Smooth muscle cell (in vitro differentiated cells): ENCODE data around the gene GRK1. TPM values are rescaled to one million over a fixed set of nuclear protein-coding genes. Genes with fewer than 3 reads are reported as not detected.

ENCODE experiments used
- DNase-seq: peaks from one replicate; lab custom pipeline; 2025; ENCODE audit not compliant: unreplicated experiment; lab: John Stamatoyannopoulos, UW
- H2AFZ ChIP-seq: fragments of 200-600 bp; sonication (generic); 2 replicates; pipeline ENCODE4 v1.6.0; 2016; ENCODE audit warnings: antibody characterized with exemption, low read depth, mild to moderate bottlenecking
- H3F3A ChIP-seq: fragments of 200-600 bp; sonication (generic); 2 replicates; pipeline ENCODE4 v1.6.0; 2017; ENCODE audit warnings: antibody characterized with exemption, low read depth
- H3K27ac ChIP-seq: fragments of 200-600 bp; sonication (generic); 2 replicates; pipeline ENCODE4 v1.5.1; 2016; ENCODE audit warnings: low read depth, mild to moderate bottlenecking
- H3K27me3 ChIP-seq: fragments of 200-600 bp; sonication (generic); 2 replicates; pipeline ENCODE4 v1.6.1; 2016; ENCODE audit warnings: low read depth, mild to moderate bottlenecking
- H3K36me3 ChIP-seq: fragments of 200-600 bp; sonication (generic); 2 replicates; pipeline ENCODE4 v1.5.1; 2016; ENCODE audit warnings: low read depth
- H3K4me1 ChIP-seq: fragments of 200-600 bp; sonication (generic); 2 replicates; pipeline ENCODE4 v1.5.1; 2016; ENCODE audit warnings: low read depth
- H3K4me2 ChIP-seq: fragments of 200-600 bp; sonication (generic); 2 replicates; pipeline ENCODE4 v1.6.0; 2016; ENCODE audit warnings: mild to moderate bottlenecking
- H3K4me3 ChIP-seq: fragments of 200-600 bp; sonication (generic); 2 replicates; pipeline ENCODE4 v1.5.1; 2016; ENCODE audit warnings: mild to moderate bottlenecking
- H3K79me2 ChIP-seq: fragments of 200-600 bp; sonication (generic); 2 replicates; pipeline ENCODE4 v1.6.0; 2016; ENCODE audit warnings: low read depth, mild to moderate bottlenecking
- H3K9ac ChIP-seq: fragments of 200-600 bp; sonication (generic); 2 replicates; pipeline ENCODE4 v1.6.0; 2016; ENCODE audit warnings: low read depth
- H3K9me3 ChIP-seq: fragments of 200-600 bp; sonication (generic); replicated peaks from 2 replicates; pipeline ENCODE4 v1.5.1; 2016; ENCODE audit warnings: low read depth
- H4K20me1 ChIP-seq: fragments of 200-600 bp; sonication (generic); 2 replicates; pipeline ENCODE4 v1.6.0; 2016; ENCODE audit warnings: low read depth
- CTCF ChIP-seq: fragments of 200-600 bp; sonication (generic); IDR thresholded peaks from 2 replicates; pipeline ENCODE4 v1.5.1; 2017; ENCODE audit warnings: borderline replicate concordance, mild to moderate bottlenecking, antibody characterized with exemption; ENCODE audit not compliant: insufficient read depth, poor library complexity, severe bottlenecking
- WGBS: methylation state at CpG from one replicate; pipeline ENCODE4 v1.1.7; 2016; ENCODE audit warnings: low lambda C conversion rate; 5-methylcytosine and 5-hydroxymethylcytosine counted together
- polyA plus RNA-seq: library from polyadenylated mRNA; unstranded; fragments of >200 nt; fragmentation: Nextera tagmentation; extraction: Ambion mirVana; gene quantifications from 2 replicates; pipeline ENCODE4 v1.2.1, GENCODE V29; 2016
- total RNA-seq: library from RNA; depleted of rRNA; stranded (reverse); fragments of >200 nt; gene quantifications from 2 replicates; pipeline ENCODE4 v1.2.3, GENCODE V29; 2014

The GRK1 gene
- total RNA-seq (not detected in 2 replicates), polyA plus RNA-seq (not detected in 2 replicates)

GRCh38 chr13:113666951-113667701, at the start of gene GRK1:
Gene GRK1 (plus strand): TSS chr13:113667219. CDS start chr13:113667387, 168 bp downstream.
- Histone ChIP-seq H3K4me2 (no peak within 1 kb of the TSS), H3K9ac (no peak within 1 kb of the TSS), H3K79me2 (no peaks in the 10 kb centered on the region), H3K9me3 (no peaks in the 10 kb centered on the region), H3F3A (no peaks in the 10 kb centered on the region), H2AFZ (no peak within 1 kb of the TSS), H3K27me3 (no peaks in the 10 kb centered on the region), H4K20me1 (no peaks in the 10 kb centered on the region), H3K4me1 (no peaks in the 10 kb centered on the region), H3K27ac (no peak within 1 kb of the TSS), H3K36me3 (no peaks in the 10 kb centered on the region), H3K4me3 (no peak within 1 kb of the TSS)
- no peak for TF ChIP-seq CTCF
- DNase-seq: no peak
- WGBS: 92% methylated on average over 31 of the region's 32 CpGs

- peaks cover 10% of the 10 kb centered on the region for H3K79me2 ChIP-seq
- no peak overlapping the region for H3K4me2 ChIP-seq
Measured at GRCh38 chr13:113617961-113618360, 49.1 kb upstream of the GRK1 start.

GRCh38 chr13:113618455-113618854, 48.6 kb upstream of the GRK1 start:
- H4K20me1 ChIP-seq: peaks cover 89% of the 10 kb centered on the region
- H3K4me2 ChIP-seq: no peak overlapping the region
- no peak overlapping the region for H2AFZ ChIP-seq
- H3K9me3 ChIP-seq: no peaks in the 10 kb centered on the region
- no peak overlapping the region for H3K27ac ChIP-seq
- no peak for TF ChIP-seq CTCF
- H3K4me1 ChIP-seq: peaks cover 10% of the 10 kb centered on the region
- 96% methylated on average over 7 of the region's 7 CpGs for WGBS
- H3K27me3 ChIP-seq: no peaks in the 10 kb centered on the region
- DNase-seq: no peak
- H3F3A ChIP-seq: no peaks in the 10 kb centered on the region
- H3K4me3 ChIP-seq: no peak overlapping the region
- H3K36me3 ChIP-seq: no peaks in the 10 kb centered on the region
- peaks cover 10% of the 10 kb centered on the region for H3K79me2 ChIP-seq
- H3K9ac ChIP-seq: no peak overlapping the region

More at GRCh38 chr13:113617961-113618360, 49.1 kb upstream of the GRK1 start:
- no peak for TF ChIP-seq CTCF
- H3K27me3 ChIP-seq: no peaks in the 10 kb centered on the region
- no peaks in the 10 kb centered on the region for H3F3A ChIP-seq
- no peak for DNase-seq
- no peak overlapping the region for H3K27ac ChIP-seq
- WGBS: 98% methylated on average over 5 of the region's 5 CpGs
- no peaks in the 10 kb centered on the region for H3K36me3 ChIP-seq
- no peak overlapping the region for H3K4me3 ChIP-seq
- no peak overlapping the region for H3K9ac ChIP-seq
- H2AFZ ChIP-seq: no peak overlapping the region
- no peaks in the 10 kb centered on the region for H3K9me3 ChIP-seq
- peaks cover 92% of the 10 kb centered on the region for H4K20me1 ChIP-seq
- peaks cover 10% of the 10 kb centered on the region for H3K4me1 ChIP-seq
